Measurements from ENCODE around the gene RHOV.
A peak's percentile ranks its signal among the peaks of the same experiment; 100 is the strongest.

The RHOV gene

GRCh38 chr15:40850576-40851112 lies 23.4 kb downstream of the RHOV start:
- H3K9me3 ChIP-seq (ENCODE audit: control insufficient read depth in 1 of 2, low read length in 2 of 2): no peaks in the 10 kb centered on the region
- H3K4me3 ChIP-seq (ENCODE audit: low read depth in 1 of 2, low read length in 2 of 2): no peak overlapping the region
- H3K4me1 ChIP-seq (ENCODE audit: control insufficient read depth in 1 of 2, insufficient read depth in 2 of 2, low read length in 2 of 2): peaks cover 0 to 6% of the 10 kb centered on the region in 2 donors
- H3K36me3 ChIP-seq (ENCODE audit: control insufficient read depth in 1 of 2, insufficient read depth in 2 of 2, low read length in 2 of 2): peaks cover 0 to 4% of the 10 kb centered on the region in 2 donors
- H3K27me3 ChIP-seq (ENCODE audit: low read depth, low read length): no peaks in the 10 kb centered on the region
- H3K27ac ChIP-seq (ENCODE audit: low read length): no peak overlapping the region

DNA sequence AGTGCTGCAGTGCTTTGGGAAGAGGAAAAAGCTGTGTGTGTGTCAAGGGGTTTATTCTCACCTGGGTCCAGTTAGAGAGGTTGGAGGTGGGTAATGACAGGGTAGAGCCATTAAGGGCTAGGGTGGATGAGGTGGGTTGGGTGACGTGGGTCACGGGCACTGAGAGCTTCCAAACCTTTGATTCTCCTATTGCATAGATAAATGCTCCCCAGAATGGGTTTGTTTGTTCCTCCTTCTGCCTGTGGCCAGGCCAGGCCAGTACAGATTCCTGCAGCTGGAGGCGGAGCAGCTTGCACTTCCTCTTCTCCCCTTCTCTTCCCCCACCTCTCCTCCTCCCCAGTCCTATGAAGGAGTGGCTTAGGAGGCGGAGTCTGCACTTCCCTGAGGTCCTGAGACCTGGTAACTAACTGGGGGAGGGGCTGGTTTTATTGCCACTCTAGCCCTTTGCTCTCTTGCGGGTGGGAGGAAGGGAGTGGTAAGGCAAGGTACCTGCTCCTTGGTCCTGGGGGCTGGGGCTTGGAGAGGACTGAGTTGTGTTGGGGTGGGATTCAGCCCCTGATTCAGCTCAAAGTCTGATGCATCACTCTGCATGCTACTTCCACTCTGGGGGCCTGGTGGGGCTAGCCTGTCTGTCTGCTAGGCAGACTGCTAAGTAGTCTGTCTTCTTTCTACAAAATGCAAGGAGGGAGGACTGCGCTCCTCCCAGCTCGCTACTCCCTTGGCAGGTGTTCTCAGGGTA lies 26.6 kb downstream of the RHOV start:
- Histone ChIP-seq H3K27ac (ENCODE audit: low read length) (peak overlapping the region; percentile 94), H3K36me3 (ENCODE audit: control insufficient read depth in 1 of 2, insufficient read depth in 2 of 2, low read length in 2 of 2) (no peaks in the 10 kb centered on the region), H3K4me3 (ENCODE audit: low read depth in 1 of 2, low read length in 2 of 2) (peak overlapping the region in 1 of 2 donors; percentile 50), H3K4me1 (ENCODE audit: control insufficient read depth in 1 of 2, insufficient read depth in 2 of 2, low read length in 2 of 2) (peaks cover 6 to 16% of the 10 kb centered on the region in 2 donors), H3K9me3 (ENCODE audit: control insufficient read depth in 1 of 2, low read length in 2 of 2) (no peaks in the 10 kb centered on the region), H3K27me3 (ENCODE audit: low read depth, low read length) (no peaks in the 10 kb centered on the region)

- Histone ChIP-seq H3K27ac (ENCODE audit: low read length) (peak overlapping the region; percentile 94), H3K36me3 (ENCODE audit: control insufficient read depth in 1 of 2, insufficient read depth in 2 of 2, low read length in 2 of 2) (no peaks in the 10 kb centered on the region), H3K4me1 (ENCODE audit: control insufficient read depth in 1 of 2, insufficient read depth in 2 of 2, low read length in 2 of 2) (peaks cover 6 to 16% of the 10 kb centered on the region in 2 donors), H3K9me3 (ENCODE audit: control insufficient read depth in 1 of 2, low read length in 2 of 2) (no peaks in the 10 kb centered on the region), H3K4me3 (ENCODE audit: low read depth in 1 of 2, low read length in 2 of 2) (peak overlapping the region in 1 of 2 donors; percentile 50), H3K27me3 (ENCODE audit: low read depth, low read length) (no peaks in the 10 kb centered on the region)
These were observed 27.2 kb downstream of the RHOV start for GRCh38 chr15:40846841-40847222.

DNA sequence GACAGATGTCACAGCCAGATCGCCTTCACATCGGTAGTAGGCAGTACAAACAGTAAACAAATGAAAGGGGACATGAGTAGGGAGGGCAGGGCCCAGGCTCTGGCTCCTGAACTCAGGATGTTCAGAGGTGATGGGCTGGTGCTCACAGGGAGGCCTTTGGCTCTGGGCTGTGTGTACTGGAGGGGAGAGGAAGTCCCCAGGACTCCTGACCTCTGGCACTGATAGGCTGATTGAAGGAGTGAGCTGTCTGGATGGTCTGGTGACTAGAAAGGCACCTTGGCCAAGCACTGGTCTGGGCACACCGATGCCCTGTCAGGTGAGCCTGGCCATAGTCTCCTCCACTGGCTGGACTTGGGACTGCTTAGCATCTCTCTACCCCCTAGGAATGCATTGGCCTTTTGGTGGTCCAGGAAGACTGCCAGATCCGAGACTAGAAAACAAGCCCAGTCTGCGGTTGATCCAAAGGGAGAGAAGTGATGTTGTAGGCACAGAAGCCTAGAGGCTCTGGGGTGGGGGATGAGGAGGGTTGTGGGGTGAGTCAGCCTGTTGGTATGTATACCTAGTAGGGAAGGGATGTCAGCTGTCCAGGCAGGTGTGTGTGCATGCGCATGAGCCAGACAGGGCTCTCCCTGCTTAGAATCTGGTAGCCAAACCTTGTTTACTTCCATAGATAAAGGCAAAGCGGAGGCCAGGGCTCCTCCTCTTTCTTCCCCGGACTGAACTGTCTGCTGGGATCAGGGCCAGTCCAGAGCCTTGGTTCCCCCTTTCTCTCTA lies 28.3 kb downstream of the RHOV start:
- H3K27ac ChIP-seq (ENCODE audit: low read length): peak overlapping the region; percentile 94
- no peaks in the 10 kb centered on the region for H3K36me3 ChIP-seq (ENCODE audit: control insufficient read depth in 1 of 2, insufficient read depth in 2 of 2, low read length in 2 of 2)
- no peaks in the 10 kb centered on the region for H3K9me3 ChIP-seq (ENCODE audit: control insufficient read depth in 1 of 2, low read length in 2 of 2)
- H3K27me3 ChIP-seq (ENCODE audit: low read depth, low read length): no peaks in the 10 kb centered on the region
- H3K4me1 ChIP-seq (ENCODE audit: control insufficient read depth in 1 of 2, insufficient read depth in 2 of 2, low read length in 2 of 2): peaks cover 6 to 16% of the 10 kb centered on the region in 2 donors
- H3K4me3 ChIP-seq (ENCODE audit: low read depth in 1 of 2, low read length in 2 of 2): peak overlapping the region in 1 of 2 donors; percentile 59

GRCh38 chr15:40845036-40845435 lies 29.0 kb downstream of the RHOV start:
- no peaks in the 10 kb centered on the region for H3K36me3 ChIP-seq (ENCODE audit: control insufficient read depth in 1 of 2, insufficient read depth in 2 of 2, low read length in 2 of 2)
- H3K4me1 ChIP-seq (ENCODE audit: control insufficient read depth in 1 of 2, insufficient read depth in 2 of 2, low read length in 2 of 2): peaks cover 6 to 16% of the 10 kb centered on the region in 2 donors
- peak overlapping the region; percentile 86 for H3K27ac ChIP-seq (ENCODE audit: low read length)
- peak overlapping the region; percentile 71 to 72 for H3K4me3 ChIP-seq (ENCODE audit: low read depth in 1 of 2, low read length in 2 of 2)
- no peaks in the 10 kb centered on the region for H3K27me3 ChIP-seq (ENCODE audit: low read depth, low read length)
- H3K9me3 ChIP-seq (ENCODE audit: control insufficient read depth in 1 of 2, low read length in 2 of 2): no peaks in the 10 kb centered on the region

DNA sequence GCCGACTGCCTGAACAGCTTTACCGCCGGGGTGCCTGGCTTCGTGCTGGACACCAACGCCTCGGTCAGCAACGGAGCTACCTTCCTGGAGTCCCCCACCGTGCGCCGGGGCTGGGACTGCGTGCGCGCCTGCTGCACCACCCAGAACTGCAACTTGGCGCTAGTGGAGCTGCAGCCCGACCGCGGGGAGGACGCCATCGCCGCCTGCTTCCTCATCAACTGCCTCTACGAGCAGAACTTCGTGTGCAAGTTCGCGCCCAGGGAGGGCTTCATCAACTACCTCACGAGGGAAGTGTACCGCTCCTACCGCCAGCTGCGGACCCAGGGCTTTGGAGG lies 29.4 kb downstream of the RHOV start:
- Histone ChIP-seq H3K27me3 (ENCODE audit: low read depth, low read length) (no peaks in the 10 kb centered on the region), H3K4me3 (ENCODE audit: low read depth in 1 of 2, low read length in 2 of 2) (peak overlapping the region; percentile 71 to 72), H3K27ac (ENCODE audit: low read length) (peak overlapping the region; percentile 86), H3K9me3 (ENCODE audit: control insufficient read depth in 1 of 2, low read length in 2 of 2) (no peaks in the 10 kb centered on the region), H3K4me1 (ENCODE audit: control insufficient read depth in 1 of 2, insufficient read depth in 2 of 2, low read length in 2 of 2) (peaks cover 6 to 16% of the 10 kb centered on the region in 2 donors), H3K36me3 (ENCODE audit: control insufficient read depth in 1 of 2, insufficient read depth in 2 of 2, low read length in 2 of 2) (no peaks in the 10 kb centered on the region)

DNA sequence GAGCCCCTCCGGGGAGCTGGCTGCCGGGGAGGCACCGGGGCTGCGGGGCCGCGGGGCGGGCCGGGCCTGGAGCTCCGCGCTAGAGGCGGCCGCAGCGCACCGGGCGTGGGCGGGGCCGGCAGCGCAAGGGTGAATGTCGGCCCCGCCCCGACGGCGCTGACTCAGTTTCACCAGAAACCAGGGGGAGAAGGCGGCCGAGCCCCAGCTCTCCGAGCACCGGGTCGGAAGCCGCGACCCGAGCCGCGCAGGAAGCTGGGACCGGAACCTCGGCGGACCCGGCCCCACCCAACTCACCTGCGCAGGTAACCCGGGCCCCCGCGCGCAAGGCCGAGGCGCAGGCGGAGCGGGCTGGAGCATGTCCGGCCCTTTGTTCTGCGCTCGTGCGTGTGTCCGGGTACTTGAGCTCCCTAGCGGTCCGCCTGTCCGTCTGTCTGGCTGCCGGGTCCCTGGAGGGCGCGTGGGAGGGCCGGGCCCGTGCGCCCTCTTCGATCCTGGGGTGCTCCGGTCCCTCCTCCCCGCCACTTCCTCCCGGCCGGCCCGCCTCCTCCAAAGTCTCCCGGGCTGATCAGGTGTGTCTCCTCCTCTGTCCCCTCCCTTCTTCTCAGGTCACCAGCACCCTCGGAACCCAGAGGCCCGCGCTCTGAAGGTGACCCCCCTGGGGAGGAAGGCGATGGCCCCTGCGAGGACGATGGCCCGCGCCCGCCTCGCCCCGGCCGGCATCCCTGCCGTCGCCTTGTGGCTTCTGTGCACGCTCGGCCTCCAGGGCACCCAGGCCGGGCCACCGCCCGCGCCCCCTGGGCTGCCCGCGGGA lies 29.9 kb downstream of the RHOV start, which contains the start of gene SPINT1:
Gene SPINT1, plus strand, starts transcription at position 164 of the 811 bp plus-strand sequence. Its CDS starts 507 bp downstream, at position 671.
- peak within 1 kb of the TSS; percentile 86 for H3K27ac ChIP-seq (ENCODE audit: low read length)
- H3K27me3 ChIP-seq (ENCODE audit: low read depth, low read length): no peaks in the 10 kb centered on the region
- H3K9me3 ChIP-seq (ENCODE audit: control insufficient read depth in 1 of 2, low read length in 2 of 2): no peaks in the 10 kb centered on the region
- H3K4me3 ChIP-seq (ENCODE audit: low read depth in 1 of 2, low read length in 2 of 2): peak within 1 kb of the TSS; percentile 71 to 72
- H3K4me1 ChIP-seq (ENCODE audit: control insufficient read depth in 1 of 2, insufficient read depth in 2 of 2, low read length in 2 of 2): peaks cover 6 to 16% of the 10 kb centered on the region in 2 donors
- no peaks in the 10 kb centered on the region for H3K36me3 ChIP-seq (ENCODE audit: control insufficient read depth in 1 of 2, insufficient read depth in 2 of 2, low read length in 2 of 2)

- no peaks in the 10 kb centered on the region for H3K36me3 ChIP-seq (ENCODE audit: control insufficient read depth in 1 of 2, insufficient read depth in 2 of 2, low read length in 2 of 2)
- peak overlapping the region; percentile 46 to 72 for H3K4me3 ChIP-seq (ENCODE audit: low read depth in 1 of 2, low read length in 2 of 2)
- H3K4me1 ChIP-seq (ENCODE audit: control insufficient read depth in 1 of 2, insufficient read depth in 2 of 2, low read length in 2 of 2): peaks cover 6 to 16% of the 10 kb centered on the region in 2 donors
- H3K27ac ChIP-seq (ENCODE audit: low read length): no peak overlapping the region
- no peaks in the 10 kb centered on the region for H3K27me3 ChIP-seq (ENCODE audit: low read depth, low read length)
- H3K9me3 ChIP-seq (ENCODE audit: control insufficient read depth in 1 of 2, low read length in 2 of 2): no peaks in the 10 kb centered on the region
These were observed 30.7 kb downstream of the RHOV start for GRCh38 chr15:40843261-40843884.

DNA sequence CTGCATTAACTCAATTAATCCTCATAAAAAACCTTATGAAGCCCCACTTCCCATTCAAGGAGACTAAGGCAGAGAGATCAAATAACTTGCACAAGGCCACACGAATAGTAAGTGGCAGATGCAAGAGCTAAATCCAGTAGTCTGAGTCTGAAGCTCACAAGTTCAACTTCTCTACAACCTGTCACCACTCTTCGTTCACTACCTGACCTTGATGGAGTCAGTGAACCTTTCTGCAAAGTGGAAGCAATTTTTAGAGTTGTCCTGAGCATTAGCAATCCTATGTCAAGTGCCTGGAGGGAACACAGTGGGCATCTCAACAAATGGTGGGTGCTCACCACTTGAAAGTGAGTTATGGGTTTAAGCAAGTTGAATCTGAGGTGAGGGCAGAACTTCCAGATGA lies 32.3 kb downstream of the RHOV start:
- no peak overlapping the region for H3K27ac ChIP-seq (ENCODE audit: low read length)
- no peaks in the 10 kb centered on the region for H3K36me3 ChIP-seq (ENCODE audit: control insufficient read depth in 1 of 2, insufficient read depth in 2 of 2, low read length in 2 of 2)
- H3K27me3 ChIP-seq (ENCODE audit: low read depth, low read length): no peaks in the 10 kb centered on the region
- no peaks in the 10 kb centered on the region for H3K9me3 ChIP-seq (ENCODE audit: control insufficient read depth in 1 of 2, low read length in 2 of 2)
- H3K4me1 ChIP-seq (ENCODE audit: control insufficient read depth in 1 of 2, insufficient read depth in 2 of 2, low read length in 2 of 2): peaks cover under 1 to 16% of the 10 kb centered on the region in 2 donors
- H3K4me3 ChIP-seq (ENCODE audit: low read depth in 1 of 2, low read length in 2 of 2): no peak overlapping the region

DNA sequence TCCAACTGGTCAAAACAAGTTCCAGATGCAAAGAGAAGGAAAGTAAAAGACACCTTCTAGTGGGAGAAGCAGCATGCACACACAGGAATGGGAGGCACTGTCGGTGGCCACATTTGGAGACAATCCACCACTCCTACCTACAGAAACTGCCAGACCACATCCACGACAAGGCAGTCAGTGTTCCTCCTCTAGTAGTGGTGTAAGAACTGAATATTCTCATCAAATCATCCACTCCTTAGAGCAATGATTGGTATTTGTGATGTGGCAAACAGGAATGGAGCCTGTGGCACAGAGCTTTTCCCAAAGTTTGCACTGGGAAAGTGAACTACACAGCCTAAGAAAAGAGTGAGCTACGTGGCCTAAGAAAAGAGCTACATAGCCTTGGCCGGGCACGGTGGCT lies 35.3 kb downstream of the RHOV start:
- Histone ChIP-seq H3K4me1 (ENCODE audit: control insufficient read depth in 1 of 2, insufficient read depth in 2 of 2, low read length in 2 of 2) (peaks cover 0 to 4% of the 10 kb centered on the region in 2 donors), H3K36me3 (ENCODE audit: control insufficient read depth in 1 of 2, insufficient read depth in 2 of 2, low read length in 2 of 2) (no peaks in the 10 kb centered on the region), H3K27me3 (ENCODE audit: low read depth, low read length) (no peaks in the 10 kb centered on the region), H3K4me3 (ENCODE audit: low read depth in 1 of 2, low read length in 2 of 2) (no peak overlapping the region), H3K27ac (ENCODE audit: low read length) (no peak overlapping the region), H3K9me3 (ENCODE audit: control insufficient read depth in 1 of 2, low read length in 2 of 2) (no peaks in the 10 kb centered on the region)

All from muscle layer of duodenum (tissue), 2 donors.